Ishikawa (cell line): ENCODE results near the gene IL1RN.

Source experiments
- CEBPB ChIP-seq: IDR thresholded peaks from 2 replicates; pipeline ENCODE4 v1.6.1; 2012
- CREB1 ChIP-seq: IDR thresholded peaks from 2 replicates; pipeline ENCODE4 v1.6.1; 2012; ENCODE audit warnings: low read depth
- EP300 ChIP-seq: IDR thresholded peaks from 2 replicates; pipeline ENCODE4 v1.6.1; 2012; ENCODE audit warnings: borderline replicate concordance
- RAD21 ChIP-seq: IDR thresholded peaks from 2 replicates; pipeline ENCODE4 v1.6.1; 2012; ENCODE audit warnings: low read depth
- TAF1 ChIP-seq: IDR thresholded peaks from 2 replicates; pipeline ENCODE4 v1.6.1; 2012; ENCODE audit warnings: low read depth, mild to moderate bottlenecking
- TCF12 ChIP-seq: IDR thresholded peaks from 2 replicates; pipeline ENCODE4 v1.6.1; 2012; ENCODE audit warnings: low read depth
- TEAD4 ChIP-seq: IDR thresholded peaks from 2 replicates; pipeline ENCODE4 v1.6.1; 2012
- YY1 ChIP-seq: IDR thresholded peaks from 2 replicates; pipeline ENCODE4 v1.6.1; 2012; ENCODE audit warnings: low read depth
- TF ChIP-seq, protein P1 (sequence below): IDR thresholded peaks from 2 replicates; pipeline ENCODE4 v1.6.1; 2012; ENCODE audit warnings: low read depth, mild to moderate bottlenecking
- TF ChIP-seq, protein P2 (sequence below): IDR thresholded peaks from 2 replicates; pipeline ENCODE4 v1.6.1; 2012
- TF ChIP-seq, protein P3 (sequence below): IDR thresholded peaks from 2 replicates; pipeline ENCODE4 v1.6.1; 2012

DNA sequence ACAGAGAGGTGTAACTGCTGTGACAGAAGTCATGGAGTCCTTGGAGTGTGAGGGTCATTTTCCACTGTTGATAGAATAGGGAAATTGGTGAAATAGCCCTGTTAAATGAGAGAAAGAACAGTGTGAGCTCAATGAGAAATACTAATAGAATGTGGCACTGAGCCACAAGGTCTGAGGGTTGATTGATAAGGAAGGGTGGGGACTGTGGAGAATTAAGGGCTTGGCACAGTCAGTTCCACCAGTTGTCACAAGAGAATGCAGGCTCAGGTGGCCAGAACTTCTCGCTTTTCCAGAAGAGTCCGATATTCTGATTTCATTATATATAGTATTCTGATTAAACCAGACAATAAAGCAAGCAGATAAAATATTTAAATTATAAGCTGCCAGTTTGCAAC lies 9.1 kb upstream of the IL1RN start:
- TF ChIP-seq TAF1 (no peak), TCF12 (no peak), EP300 (no peak), YY1 (no peak), CREB1 (no peak), TEAD4 (no peak), CEBPB (no peak), RAD21 (no peak)
- TF ChIP-seq, protein P1, sequence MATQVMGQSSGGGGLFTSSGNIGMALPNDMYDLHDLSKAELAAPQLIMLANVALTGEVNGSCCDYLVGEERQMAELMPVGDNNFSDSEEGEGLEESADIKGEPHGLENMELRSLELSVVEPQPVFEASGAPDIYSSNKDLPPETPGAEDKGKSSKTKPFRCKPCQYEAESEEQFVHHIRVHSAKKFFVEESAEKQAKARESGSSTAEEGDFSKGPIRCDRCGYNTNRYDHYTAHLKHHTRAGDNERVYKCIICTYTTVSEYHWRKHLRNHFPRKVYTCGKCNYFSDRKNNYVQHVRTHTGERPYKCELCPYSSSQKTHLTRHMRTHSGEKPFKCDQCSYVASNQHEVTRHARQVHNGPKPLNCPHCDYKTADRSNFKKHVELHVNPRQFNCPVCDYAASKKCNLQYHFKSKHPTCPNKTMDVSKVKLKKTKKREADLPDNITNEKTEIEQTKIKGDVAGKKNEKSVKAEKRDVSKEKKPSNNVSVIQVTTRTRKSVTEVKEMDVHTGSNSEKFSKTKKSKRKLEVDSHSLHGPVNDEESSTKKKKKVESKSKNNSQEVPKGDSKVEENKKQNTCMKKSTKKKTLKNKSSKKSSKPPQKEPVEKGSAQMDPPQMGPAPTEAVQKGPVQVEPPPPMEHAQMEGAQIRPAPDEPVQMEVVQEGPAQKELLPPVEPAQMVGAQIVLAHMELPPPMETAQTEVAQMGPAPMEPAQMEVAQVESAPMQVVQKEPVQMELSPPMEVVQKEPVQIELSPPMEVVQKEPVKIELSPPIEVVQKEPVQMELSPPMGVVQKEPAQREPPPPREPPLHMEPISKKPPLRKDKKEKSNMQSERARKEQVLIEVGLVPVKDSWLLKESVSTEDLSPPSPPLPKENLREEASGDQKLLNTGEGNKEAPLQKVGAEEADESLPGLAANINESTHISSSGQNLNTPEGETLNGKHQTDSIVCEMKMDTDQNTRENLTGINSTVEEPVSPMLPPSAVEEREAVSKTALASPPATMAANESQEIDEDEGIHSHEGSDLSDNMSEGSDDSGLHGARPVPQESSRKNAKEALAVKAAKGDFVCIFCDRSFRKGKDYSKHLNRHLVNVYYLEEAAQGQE, result no peak
- TF ChIP-seq, protein P2, sequence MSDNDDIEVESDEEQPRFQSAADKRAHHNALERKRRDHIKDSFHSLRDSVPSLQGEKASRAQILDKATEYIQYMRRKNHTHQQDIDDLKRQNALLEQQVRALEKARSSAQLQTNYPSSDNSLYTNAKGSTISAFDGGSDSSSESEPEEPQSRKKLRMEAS, result no peak
- TF ChIP-seq, protein P3, sequence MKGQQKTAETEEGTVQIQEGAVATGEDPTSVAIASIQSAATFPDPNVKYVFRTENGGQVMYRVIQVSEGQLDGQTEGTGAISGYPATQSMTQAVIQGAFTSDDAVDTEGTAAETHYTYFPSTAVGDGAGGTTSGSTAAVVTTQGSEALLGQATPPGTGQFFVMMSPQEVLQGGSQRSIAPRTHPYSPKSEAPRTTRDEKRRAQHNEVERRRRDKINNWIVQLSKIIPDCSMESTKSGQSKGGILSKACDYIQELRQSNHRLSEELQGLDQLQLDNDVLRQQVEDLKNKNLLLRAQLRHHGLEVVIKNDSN, result no peak
